MCF 10A (cell line): ENCODE measurements around the gene DNAJC25. TPM values are rescaled to one million over a fixed set of nuclear protein-coding genes. Genes with fewer than 3 reads are reported as not detected.
A peak's percentile ranks its signal among the peaks of the same experiment; 100 is the strongest.

Source experiments
- BruUV-seq: library from RNA; stranded (reverse); fragments of 400-500 nt; replicated peaks from 2 replicates; lab custom pipeline; 2021; lab: Mats Ljungman, UMichigan
- CTCF ChIA-PET: fragments of 300-600 bp; sonication (Branson Sonifier 250); formaldehyde crosslinking; extraction: SDS; loops from one replicate; lab custom pipeline; 2021; ENCODE audit warnings: antibody characterized with exemption, inconsistent platforms; lab: Yijun Ruan, JAX
- POLR2A ChIA-PET: fragments of 300-600, 350-650 bp; sonication (Branson Sonifier 250); formaldehyde crosslinking; extraction: SDS; loops from one replicate; lab custom pipeline; 2020; ENCODE audit warnings: antibody characterized with exemption, inconsistent platforms; lab: Yijun Ruan, JAX
- DNase-seq: peaks from one replicate; pipeline ENCODE4 v3.0.0-alpha.2; 2018; ENCODE audit not compliant: unreplicated experiment
- H3K27ac Mint-ChIP-seq: one replicate; pipeline ENCODE4 v1.8.0; 2022; ENCODE audit warnings: mild to moderate bottlenecking, low read depth, mixed read lengths; ENCODE audit not compliant: unreplicated experiment
- H3K27me3 Mint-ChIP-seq: one replicate; pipeline ENCODE4 v1.8.0; 2022; ENCODE audit warnings: mixed read lengths; ENCODE audit not compliant: insufficient read depth, unreplicated experiment
- H3K36me3 Mint-ChIP-seq: one replicate; pipeline ENCODE4 v1.8.0; 2022; ENCODE audit warnings: mild to moderate bottlenecking, moderate library complexity, mixed read lengths; ENCODE audit not compliant: insufficient read depth, unreplicated experiment
- H3K4me1 Mint-ChIP-seq: one replicate; pipeline ENCODE4 v1.8.0; 2022; ENCODE audit warnings: mixed read lengths; ENCODE audit not compliant: insufficient read depth, unreplicated experiment
- H3K4me3 Mint-ChIP-seq: one replicate; pipeline ENCODE4 v1.8.0; 2022; ENCODE audit warnings: mild to moderate bottlenecking, moderate library complexity, mixed read lengths; ENCODE audit not compliant: unreplicated experiment
- H3K9me3 Mint-ChIP-seq: one replicate; pipeline ENCODE4 v1.8.0; 2022; ENCODE audit warnings: mixed read lengths; ENCODE audit not compliant: unreplicated experiment
- intact Hi-C: fragments of 100-400 bp; cut with micrococcal nuclease; formaldehyde crosslinking; loops from 2 replicates; pipeline ENCODE4 v1.14.1; 2022
- total RNA-seq: library from RNA; stranded (reverse); gene quantifications from 2 replicates; pipeline ENCODE4 v1.2.3, GENCODE V29; 2022
- TF ChIP-seq, protein P1 (sequence below): fragments of 200-600 bp; IDR thresholded peaks from one replicate; pipeline ENCODE4 v1.8.0; 2022; ENCODE audit warnings: antibody characterized with exemption, mild to moderate bottlenecking; ENCODE audit not compliant: unreplicated experiment

Gene DNAJC25
- total RNA-seq, 1 experiment from 2014 or later = 10.9 TPM

DNA sequence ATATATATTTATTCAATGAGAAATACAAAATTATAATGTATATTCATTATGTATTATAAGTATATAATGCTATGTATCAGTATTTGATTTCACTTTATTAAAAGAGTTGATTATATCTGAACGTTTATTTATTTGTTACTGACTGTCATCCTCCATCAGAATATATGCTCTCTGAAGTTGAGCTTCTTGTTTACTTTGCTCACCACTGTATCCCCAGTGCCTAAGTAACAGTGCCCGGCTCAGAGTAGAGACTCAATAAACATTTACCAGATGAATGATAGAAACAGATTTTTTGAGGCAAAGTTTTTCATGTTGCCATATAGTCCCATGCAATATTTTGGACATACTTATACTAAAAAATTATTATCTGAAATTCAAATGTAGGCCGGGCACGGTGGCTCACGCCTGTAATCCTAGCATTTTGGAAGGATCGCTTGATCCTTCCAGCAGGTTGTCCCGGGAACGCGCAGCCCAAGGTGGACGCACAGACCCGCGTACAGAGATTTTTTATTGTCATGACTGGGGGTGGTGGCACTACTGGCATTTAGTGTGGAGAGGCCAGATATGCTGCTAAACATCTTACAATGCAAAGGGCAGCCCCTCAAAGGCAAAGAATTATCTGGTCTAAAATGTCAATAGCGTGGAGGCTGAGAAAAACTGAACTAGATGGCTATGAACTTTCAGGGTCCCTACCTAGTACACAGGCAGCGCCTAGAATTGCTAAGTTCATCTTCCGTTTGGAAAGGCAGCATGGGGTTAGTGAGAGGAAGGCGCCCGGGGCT, 761 bp upstream of the DNAJC25 start:
- POLR2A ChIA-PET = interaction anchor here (0.6 to 7.1 kb wide), 29 partner anchors 8 to 588 kb away, joined by 3 to 88 read pairs (median 4); partner anchors contain the start of genes GNG10, PTGR1, UGCG and ZNF483
- no peaks in the 10 kb centered on the region for H3K27me3 Mint-ChIP-seq
- BruUV-seq = no TSS peak

DNA sequence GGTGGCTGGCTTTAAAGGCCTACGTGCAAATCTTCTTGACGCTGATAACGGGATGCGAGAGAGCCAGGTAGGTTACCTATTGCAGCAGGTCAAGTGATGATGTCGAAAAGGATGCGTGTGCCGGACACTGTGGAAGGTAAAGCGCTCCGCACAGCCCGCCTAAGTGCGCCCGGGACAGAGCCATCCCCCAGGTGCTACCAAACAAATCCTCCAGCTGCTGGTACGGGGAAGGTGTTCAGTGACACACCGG, 245 bp upstream of the DNAJC25 start:
- TF ChIP-seq, protein P1, sequence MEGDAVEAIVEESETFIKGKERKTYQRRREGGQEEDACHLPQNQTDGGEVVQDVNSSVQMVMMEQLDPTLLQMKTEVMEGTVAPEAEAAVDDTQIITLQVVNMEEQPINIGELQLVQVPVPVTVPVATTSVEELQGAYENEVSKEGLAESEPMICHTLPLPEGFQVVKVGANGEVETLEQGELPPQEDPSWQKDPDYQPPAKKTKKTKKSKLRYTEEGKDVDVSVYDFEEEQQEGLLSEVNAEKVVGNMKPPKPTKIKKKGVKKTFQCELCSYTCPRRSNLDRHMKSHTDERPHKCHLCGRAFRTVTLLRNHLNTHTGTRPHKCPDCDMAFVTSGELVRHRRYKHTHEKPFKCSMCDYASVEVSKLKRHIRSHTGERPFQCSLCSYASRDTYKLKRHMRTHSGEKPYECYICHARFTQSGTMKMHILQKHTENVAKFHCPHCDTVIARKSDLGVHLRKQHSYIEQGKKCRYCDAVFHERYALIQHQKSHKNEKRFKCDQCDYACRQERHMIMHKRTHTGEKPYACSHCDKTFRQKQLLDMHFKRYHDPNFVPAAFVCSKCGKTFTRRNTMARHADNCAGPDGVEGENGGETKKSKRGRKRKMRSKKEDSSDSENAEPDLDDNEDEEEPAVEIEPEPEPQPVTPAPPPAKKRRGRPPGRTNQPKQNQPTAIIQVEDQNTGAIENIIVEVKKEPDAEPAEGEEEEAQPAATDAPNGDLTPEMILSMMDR = no peak
- Mint-ChIP-seq H3K27ac (peak overlapping the region; percentile 82), H3K27me3 (no peaks in the 10 kb centered on the region), H3K9me3 (no peaks in the 10 kb centered on the region), H3K4me1 (peaks cover 37% of the 10 kb centered on the region), H3K4me3 (peak overlapping the region; percentile 99), H3K36me3 (no peaks in the 10 kb centered on the region)
- BruUV-seq = no TSS peak
- CTCF ChIA-PET = interaction anchor here (0.9 kb wide), 1 partner anchor 166 kb away, joined by 3 read pairs; no protein-coding TSS in a partner anchor
- no peak for DNase-seq
- intact Hi-C loops = loop anchor here (2.0 to 5.0 kb wide), 2 partner anchors 32 to 61 kb away; partner anchors contain the start of gene PTGR1
- POLR2A ChIA-PET = interaction anchor here (0.6 to 7.1 kb wide), 30 partner anchors 8 to 588 kb away, joined by 3 to 88 read pairs (median 4); partner anchors contain the start of genes GNG10, PTGR1, UGCG and ZNF483

More for the DNA sequence above, 761 bp upstream of the DNAJC25 start:
- Mint-ChIP-seq H3K4me1 (peaks cover 33% of the 10 kb centered on the region), H3K4me3 (peak overlapping the region; percentile 99), H3K27ac (peak overlapping the region; percentile 82), H3K36me3 (no peaks in the 10 kb centered on the region), H3K9me3 (no peaks in the 10 kb centered on the region)
- no peak for DNase-seq
- CTCF ChIA-PET = interaction anchor here (0.8 to 1.1 kb wide), 3 partner anchors 33 to 165 kb away, joined by 3 to 6 read pairs (median 5); no protein-coding TSS in a partner anchor
- TF ChIP-seq, protein P1 = no peak
- intact Hi-C loops = loop anchor here (2.0 to 5.0 kb wide), 2 partner anchors 32 to 62 kb away; partner anchors contain the start of gene PTGR1

DNA sequence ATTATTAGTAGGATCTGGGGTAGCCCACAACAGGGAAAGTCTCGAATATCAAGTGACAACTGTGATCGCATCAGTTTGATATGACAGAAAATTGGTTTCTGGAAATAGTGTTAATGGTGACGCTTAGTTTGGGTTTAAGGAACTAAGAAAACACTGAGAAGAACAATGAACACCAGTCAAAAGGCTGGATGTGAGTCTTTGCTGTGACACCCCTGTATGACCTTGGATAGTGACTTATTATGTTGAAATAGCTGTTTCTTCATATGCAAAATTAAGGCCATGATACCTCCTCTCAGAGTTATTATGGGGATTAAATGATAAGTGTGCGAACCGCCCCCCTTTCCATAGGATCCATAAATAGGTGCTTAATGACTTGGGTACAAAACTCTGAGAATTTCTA, 926 bp downstream of the DNAJC25 start:
- no TSS peak for BruUV-seq
- Mint-ChIP-seq H3K27me3 (no peaks in the 10 kb centered on the region), H3K4me3 (peak overlapping the region; percentile 99), H3K4me1 (peaks cover 37% of the 10 kb centered on the region), H3K9me3 (no peaks in the 10 kb centered on the region), H3K36me3 (no peaks in the 10 kb centered on the region), H3K27ac (peak overlapping the region; percentile 82)
- DNase-seq = peak; percentile 9
- intact Hi-C loops = loop anchor here (5.0 kb wide), 1 partner anchor 60 kb away; no protein-coding TSS in a partner anchor
- TF ChIP-seq, protein P1 = no peak
- POLR2A ChIA-PET = interaction anchor here (1.0 to 7.1 kb wide), 20 partner anchors 9 to 330 kb away, joined by 3 to 88 read pairs (median 7); partner anchors contain the start of genes GNG10, PTGR1, UGCG and ZNF483
- CTCF ChIA-PET = interaction anchor here (1.0 kb wide), 1 partner anchor 34 kb away, joined by 3 read pairs; no protein-coding TSS in a partner anchor
